Smooth muscle cell (in vitro differentiated cells): Measurements from ENCODE around the gene SLC8A2. TPM values are rescaled to one million over a fixed set of nuclear protein-coding genes. Genes with fewer than 3 reads are reported as not detected.

Experiments used
- DNase-seq: peaks from one replicate; lab custom pipeline; 2025; ENCODE audit not compliant: unreplicated experiment; lab: John Stamatoyannopoulos, UW
- H2AFZ ChIP-seq: fragments of 200-600 bp; sonication (generic); 2 replicates; pipeline ENCODE4 v1.6.0; 2016; ENCODE audit warnings: antibody characterized with exemption, low read depth, mild to moderate bottlenecking
- H3F3A ChIP-seq: fragments of 200-600 bp; sonication (generic); 2 replicates; pipeline ENCODE4 v1.6.0; 2017; ENCODE audit warnings: antibody characterized with exemption, low read depth
- H3K27ac ChIP-seq: fragments of 200-600 bp; sonication (generic); 2 replicates; pipeline ENCODE4 v1.5.1; 2016; ENCODE audit warnings: low read depth, mild to moderate bottlenecking
- H3K27me3 ChIP-seq: fragments of 200-600 bp; sonication (generic); 2 replicates; pipeline ENCODE4 v1.6.1; 2016; ENCODE audit warnings: low read depth, mild to moderate bottlenecking
- H3K36me3 ChIP-seq: fragments of 200-600 bp; sonication (generic); 2 replicates; pipeline ENCODE4 v1.5.1; 2016; ENCODE audit warnings: low read depth
- H3K4me1 ChIP-seq: fragments of 200-600 bp; sonication (generic); 2 replicates; pipeline ENCODE4 v1.5.1; 2016; ENCODE audit warnings: low read depth
- H3K4me2 ChIP-seq: fragments of 200-600 bp; sonication (generic); 2 replicates; pipeline ENCODE4 v1.6.0; 2016; ENCODE audit warnings: mild to moderate bottlenecking
- H3K4me3 ChIP-seq: fragments of 200-600 bp; sonication (generic); 2 replicates; pipeline ENCODE4 v1.5.1; 2016; ENCODE audit warnings: mild to moderate bottlenecking
- H3K79me2 ChIP-seq: fragments of 200-600 bp; sonication (generic); 2 replicates; pipeline ENCODE4 v1.6.0; 2016; ENCODE audit warnings: low read depth, mild to moderate bottlenecking
- H3K9ac ChIP-seq: fragments of 200-600 bp; sonication (generic); 2 replicates; pipeline ENCODE4 v1.6.0; 2016; ENCODE audit warnings: low read depth
- H3K9me3 ChIP-seq: fragments of 200-600 bp; sonication (generic); replicated peaks from 2 replicates; pipeline ENCODE4 v1.5.1; 2016; ENCODE audit warnings: low read depth
- H4K20me1 ChIP-seq: fragments of 200-600 bp; sonication (generic); 2 replicates; pipeline ENCODE4 v1.6.0; 2016; ENCODE audit warnings: low read depth
- WGBS: methylation state at CpG from one replicate; pipeline ENCODE4 v1.1.7; 2016; ENCODE audit warnings: low lambda C conversion rate; 5-methylcytosine and 5-hydroxymethylcytosine counted together
- polyA plus RNA-seq: library from polyadenylated mRNA; unstranded; fragments of >200 nt; fragmentation: Nextera tagmentation; extraction: Ambion mirVana; gene quantifications from 2 replicates; pipeline ENCODE4 v1.2.1, GENCODE V29; 2016
- total RNA-seq: library from RNA; depleted of rRNA; stranded (reverse); fragments of >200 nt; gene quantifications from 2 replicates; pipeline ENCODE4 v1.2.3, GENCODE V29; 2014
- TF ChIP-seq, protein P1 (sequence below): fragments of 200-600 bp; sonication (generic); IDR thresholded peaks from 2 replicates; pipeline ENCODE4 v1.5.1; 2017; ENCODE audit warnings: borderline replicate concordance, mild to moderate bottlenecking, antibody characterized with exemption; ENCODE audit not compliant: insufficient read depth, poor library complexity, severe bottlenecking

SLC8A2 gene
- total and polyA plus RNA-seq, 2 experiments from 2014 or later, result 0.22 to 0.62 TPM

DNA sequence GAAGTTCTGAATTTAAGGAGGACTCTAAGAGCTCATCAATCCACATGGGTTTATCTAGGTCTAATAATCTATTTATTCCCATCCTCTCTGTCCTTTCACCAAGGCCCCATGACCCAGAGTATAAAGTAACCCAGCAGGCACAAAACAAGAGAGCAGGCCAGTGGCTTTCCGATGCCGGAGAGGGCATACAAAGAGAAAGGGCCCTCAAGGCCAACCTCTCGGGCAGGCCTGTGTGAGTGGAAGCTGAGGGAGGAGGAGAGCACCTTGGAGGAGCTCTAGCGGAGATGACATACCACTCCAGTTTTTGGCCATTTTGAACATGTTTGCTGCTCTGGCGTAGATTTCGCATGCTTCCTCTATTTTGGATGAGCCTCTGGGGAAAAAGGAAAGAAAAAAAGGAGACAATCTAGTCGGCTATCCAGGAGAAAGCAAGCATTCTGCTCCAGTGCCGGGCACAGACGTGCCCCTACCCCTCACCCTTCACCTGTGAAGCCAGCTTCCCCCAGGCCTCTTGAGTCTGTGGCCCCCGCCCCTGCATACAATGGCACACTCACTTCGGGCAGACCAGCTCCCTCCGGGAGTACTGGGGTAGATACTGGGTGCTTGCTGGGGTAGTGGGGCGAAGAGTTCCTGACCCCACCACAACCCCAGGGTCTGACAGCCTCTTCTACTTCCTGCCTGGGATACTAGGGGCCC is 31.6 kb upstream of the SLC8A2 start:
- no peaks in the 10 kb centered on the region for H3K36me3 ChIP-seq
- TF ChIP-seq, protein P1, sequence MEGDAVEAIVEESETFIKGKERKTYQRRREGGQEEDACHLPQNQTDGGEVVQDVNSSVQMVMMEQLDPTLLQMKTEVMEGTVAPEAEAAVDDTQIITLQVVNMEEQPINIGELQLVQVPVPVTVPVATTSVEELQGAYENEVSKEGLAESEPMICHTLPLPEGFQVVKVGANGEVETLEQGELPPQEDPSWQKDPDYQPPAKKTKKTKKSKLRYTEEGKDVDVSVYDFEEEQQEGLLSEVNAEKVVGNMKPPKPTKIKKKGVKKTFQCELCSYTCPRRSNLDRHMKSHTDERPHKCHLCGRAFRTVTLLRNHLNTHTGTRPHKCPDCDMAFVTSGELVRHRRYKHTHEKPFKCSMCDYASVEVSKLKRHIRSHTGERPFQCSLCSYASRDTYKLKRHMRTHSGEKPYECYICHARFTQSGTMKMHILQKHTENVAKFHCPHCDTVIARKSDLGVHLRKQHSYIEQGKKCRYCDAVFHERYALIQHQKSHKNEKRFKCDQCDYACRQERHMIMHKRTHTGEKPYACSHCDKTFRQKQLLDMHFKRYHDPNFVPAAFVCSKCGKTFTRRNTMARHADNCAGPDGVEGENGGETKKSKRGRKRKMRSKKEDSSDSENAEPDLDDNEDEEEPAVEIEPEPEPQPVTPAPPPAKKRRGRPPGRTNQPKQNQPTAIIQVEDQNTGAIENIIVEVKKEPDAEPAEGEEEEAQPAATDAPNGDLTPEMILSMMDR, result no peak
- no peak overlapping the region for H3K4me2 ChIP-seq
- H3K79me2 ChIP-seq, result peaks cover 17% of the 10 kb centered on the region
- peaks cover 84% of the 10 kb centered on the region for H4K20me1 ChIP-seq
- H2AFZ ChIP-seq, result no peak overlapping the region
- no peaks in the 10 kb centered on the region for H3K9me3 ChIP-seq
- no peaks in the 10 kb centered on the region for H3F3A ChIP-seq
- WGBS, result 98% methylated on average over 12 of the region's 13 CpGs
- no peak overlapping the region for H3K27ac ChIP-seq
- no peak overlapping the region for H3K4me3 ChIP-seq
- peaks cover 6% of the 10 kb centered on the region for H3K4me1 ChIP-seq
- no peak for DNase-seq
- no peaks in the 10 kb centered on the region for H3K27me3 ChIP-seq
- no peak overlapping the region for H3K9ac ChIP-seq

GRCh38 chr19:47499863-47500830 is 28.5 kb upstream of the SLC8A2 start:
- H3K4me1 ChIP-seq, result no peaks in the 10 kb centered on the region
- DNase-seq, result no peak
- H3K4me2 ChIP-seq, result no peak overlapping the region
- H3K9ac ChIP-seq, result no peak overlapping the region
- TF ChIP-seq, protein P1, result no peak
- no peaks in the 10 kb centered on the region for H3K27me3 ChIP-seq
- 92% methylated on average over 32 of the region's 32 CpGs for WGBS
- no peaks in the 10 kb centered on the region for H3K36me3 ChIP-seq
- H3K9me3 ChIP-seq, result no peaks in the 10 kb centered on the region
- no peak overlapping the region for H2AFZ ChIP-seq
- H3K4me3 ChIP-seq, result no peak overlapping the region
- no peaks in the 10 kb centered on the region for H3F3A ChIP-seq
- H4K20me1 ChIP-seq, result peaks cover 70% of the 10 kb centered on the region
- no peak overlapping the region for H3K27ac ChIP-seq
- no peaks in the 10 kb centered on the region for H3K79me2 ChIP-seq

DNA sequence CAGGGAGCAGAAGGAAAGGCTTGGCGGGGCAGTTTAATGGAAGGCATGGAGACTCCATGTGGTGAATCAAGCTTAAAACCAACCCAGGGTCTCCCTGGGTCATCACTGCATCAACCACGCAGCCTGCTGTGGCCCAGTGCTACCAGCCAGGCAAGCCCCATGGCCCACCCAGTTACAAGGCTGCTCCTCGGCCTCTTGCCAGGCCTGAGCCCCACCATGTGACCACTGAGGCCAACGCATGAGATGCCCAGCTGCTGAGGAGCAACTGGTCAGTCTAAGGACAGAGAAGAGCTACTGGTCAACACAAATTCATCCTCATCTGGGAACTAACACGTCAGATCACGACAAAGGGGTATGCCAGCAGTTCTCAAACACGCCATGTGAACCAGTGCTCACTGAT is 27.7 kb upstream of the SLC8A2 start:
- no peak for DNase-seq
- Histone ChIP-seq H3F3A (no peaks in the 10 kb centered on the region), H3K4me3 (no peak overlapping the region), H3K4me2 (no peak overlapping the region), H3K27ac (no peak overlapping the region), H3K9ac (no peak overlapping the region), H4K20me1 (peaks cover 62% of the 10 kb centered on the region), H3K9me3 (no peaks in the 10 kb centered on the region), H3K4me1 (no peaks in the 10 kb centered on the region), H2AFZ (no peak overlapping the region), H3K79me2 (no peaks in the 10 kb centered on the region), H3K36me3 (no peaks in the 10 kb centered on the region), H3K27me3 (no peaks in the 10 kb centered on the region)
- WGBS, result 93% methylated on average over 7 of the region's 7 CpGs
- TF ChIP-seq, protein P1, result no peak
